Measurements from ENCODE around the gene RABGAP1. TPM values are rescaled to one million over a fixed set of nuclear protein-coding genes. Genes with fewer than 3 reads are reported as not detected.

The RABGAP1 gene
- total and polyA plus RNA-seq, 4 donors = 3.8 to 25.7 (median 10.5) TPM

- Histone ChIP-seq H3K4me3 (ENCODE audit: low read depth in 1 of 3, low read length in 3 of 3) (no peak overlapping the region), H3K27ac (ENCODE audit: low read depth in 1 of 2, low read length in 2 of 2) (no peak overlapping the region), H3K9me3 (ENCODE audit: control insufficient read depth in 4 of 4, low read length in 3 of 4) (no peaks in the 10 kb centered on the region), H3K36me3 (ENCODE audit: control insufficient read depth in 4 of 4, insufficient read depth in 3 of 4, low read depth in 1 of 4, low read length in 3 of 4) (peaks cover 0 to 19% (median 0%) of the 10 kb centered on the region in 4 donors), H3K9ac (ENCODE audit: low read depth in 1 of 2, low read length in 2 of 2) (no peak overlapping the region), H3K27me3 (ENCODE audit: control insufficient read depth in 4 of 4, insufficient read depth in 4 of 4, low read length in 3 of 4) (no peaks in the 10 kb centered on the region), H3K4me1 (ENCODE audit: control insufficient read depth in 4 of 4, insufficient read depth in 4 of 4, low read length in 3 of 4) (peaks cover 0 to 2% (median 0%) of the 10 kb centered on the region in 4 donors)
- TF ChIP-seq RXRA (IDR thresholded peaks at IDR 0.05) = peak in 1 of 2 donors; percentile 14
- TF ChIP-seq YY1 (IDR thresholded peaks at IDR 0.05) = no peak
- peak in 1 of 2 donors; percentile 14 for TF ChIP-seq RAD21 (IDR thresholded peaks at IDR 0.05)
- TF ChIP-seq MAX (IDR thresholded peaks at IDR 0.05) = no peak
- TF ChIP-seq EGR1 (IDR thresholded peaks at IDR 0.05; ENCODE audit: low read depth in 2 of 2) = no peak
- no peak for TF ChIP-seq REST (IDR thresholded peaks at IDR 0.05)
- peak; percentile 28 for TF ChIP-seq SP1 (IDR thresholded peaks at IDR 0.05)
- TF ChIP-seq CTCF (IDR thresholded peaks at IDR 0.05; ENCODE audit: low read depth, low read length, missing input control) = no peak
- no peak for TF ChIP-seq NR2F2 (IDR thresholded peaks at IDR 0.05)
- no peak for TF ChIP-seq HNF4G (IDR thresholded peaks at IDR 0.05)
- TF ChIP-seq HNF4A (conservative IDR thresholded peaks at IDR 0.05) = peak; percentile 29 to 68
- DNase-seq (ENCODE audit: low spot score) = no peak
Measured at GRCh38 chr9:123131993-123132392, 191.2 kb downstream of the RABGAP1 start.

GRCh38 chr9:123132696-123133095 lies 191.9 kb downstream of the RABGAP1 start:
- TF ChIP-seq FOXA1 (IDR thresholded peaks at IDR 0.05) (no peak), RXRA (IDR thresholded peaks at IDR 0.05) (no peak), HNF4A (conservative IDR thresholded peaks at IDR 0.05) (no peak), FOXA2 (IDR thresholded peaks at IDR 0.05) (no peak), MAX (IDR thresholded peaks at IDR 0.05) (no peak), NR2F2 (IDR thresholded peaks at IDR 0.05) (no peak), YY1 (IDR thresholded peaks at IDR 0.05) (no peak), RAD21 (IDR thresholded peaks at IDR 0.05) (no peak), SP1 (IDR thresholded peaks at IDR 0.05) (no peak), JUND (IDR thresholded peaks at IDR 0.05) (no peak)
- no peaks in the 10 kb centered on the region for H3K27me3 ChIP-seq (ENCODE audit: control insufficient read depth in 4 of 4, insufficient read depth in 4 of 4, low read length in 3 of 4)

More at GRCh38 chr9:123132696-123133095, 191.9 kb downstream of the RABGAP1 start:
- Histone ChIP-seq H3K9ac (ENCODE audit: low read depth in 1 of 2, low read length in 2 of 2) (no peak overlapping the region), H3K9me3 (ENCODE audit: control insufficient read depth in 4 of 4, low read length in 3 of 4) (no peaks in the 10 kb centered on the region), H3K27ac (ENCODE audit: low read depth in 1 of 2, low read length in 2 of 2) (no peak overlapping the region), H3K4me3 (ENCODE audit: low read depth in 1 of 3, low read length in 3 of 3) (no peak overlapping the region), H3K4me1 (ENCODE audit: control insufficient read depth in 4 of 4, insufficient read depth in 4 of 4, low read length in 3 of 4) (peaks cover 0 to 2% (median 0%) of the 10 kb centered on the region in 4 donors), H3K36me3 (ENCODE audit: control insufficient read depth in 4 of 4, insufficient read depth in 3 of 4, low read depth in 1 of 4, low read length in 3 of 4) (peaks cover 0 to 19% (median 0%) of the 10 kb centered on the region in 4 donors)
- 95% methylated on average over 6 of the region's 6 CpGs for WGBS
- no peak for DNase-seq (ENCODE audit: low spot score)
